Lower leg skin (tissue), 4 donors: ENCODE measurements around the gene MGMT. TPM values are rescaled to one million over a fixed set of nuclear protein-coding genes. Genes with fewer than 3 reads are reported as not detected.

Experiments
- DNase-seq, 2 donors: peaks; one replicate each; pipeline ENCODE4 v3.0.0-alpha.2; 2019; ENCODE audit warnings: low spot score in 2 of 2
- H3K4me3 ChIP-seq: fragments of 200-600 bp; sonication (generic); 2 replicates; pipeline ENCODE4 v1.5.1; 2017; ENCODE audit warnings: mild to moderate bottlenecking, low read depth; ENCODE audit not compliant: poor library complexity, severe bottlenecking
- POLR2A ChIP-seq, 2 donors: fragments of 450-650 bp; IDR thresholded peaks; one replicate each; pipeline ENCODE4 v1.6.1; 2016 to 2017; ENCODE audit warnings: antibody characterized with exemption in 2 of 2, mild to moderate bottlenecking in 1 of 2, moderate library complexity in 1 of 2
- WGBS, 2 donors: methylation state at CpG; one replicate each; pipeline ENCODE4 v1.1.5; 2018; 5-methylcytosine and 5-hydroxymethylcytosine counted together
- intact Hi-C: fragments of 100-400 bp; cut with DNase I; formaldehyde crosslinking; loops from one replicate; pipeline ENCODE4 v1.15.0; 2023; ENCODE audit warnings: low total_unique reads
- total RNA-seq, 4 donors: library from RNA; depleted of rRNA; stranded (reverse); fragments of >200 nt; gene quantifications; one replicate each; pipeline ENCODE4 v1.1.0, GENCODE V29; 2016
- TF ChIP-seq, protein P1 (sequence below), 3 donors: fragments of 450-650 bp; IDR thresholded peaks; one replicate each; pipeline ENCODE4 v1.5.1; 2016; ENCODE audit warnings: antibody characterized with exemption in 3 of 3, mild to moderate bottlenecking in 3 of 3, moderate library complexity in 2 of 3

Gene MGMT
- total RNA-seq, 4 donors from 2014 or later: 13.1 to 38.7 (median 29.2) TPM

DNA sequence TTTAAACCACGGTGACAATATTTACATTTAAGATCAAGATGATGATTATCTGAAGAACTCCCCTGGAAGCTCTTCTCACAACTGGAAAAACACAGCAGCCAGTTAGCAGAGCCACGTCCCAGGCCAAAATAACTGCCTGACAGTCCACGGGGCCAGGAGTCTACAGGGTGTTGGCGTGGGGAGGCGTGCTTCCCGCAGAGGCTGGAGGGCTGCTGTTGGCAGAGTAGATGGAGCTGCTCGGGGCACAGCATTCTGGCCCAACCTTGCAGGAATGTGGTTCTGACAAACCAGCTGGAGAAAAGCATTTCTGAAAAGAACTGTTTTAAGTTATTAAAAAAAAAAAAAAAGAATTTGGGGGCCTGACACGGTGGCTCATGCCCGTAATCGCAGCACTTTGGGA is 319.2 kb downstream of the MGMT start:
- no peak for DNase-seq
- H3K4me3 ChIP-seq: no peak overlapping the region
- TF ChIP-seq, protein P1, sequence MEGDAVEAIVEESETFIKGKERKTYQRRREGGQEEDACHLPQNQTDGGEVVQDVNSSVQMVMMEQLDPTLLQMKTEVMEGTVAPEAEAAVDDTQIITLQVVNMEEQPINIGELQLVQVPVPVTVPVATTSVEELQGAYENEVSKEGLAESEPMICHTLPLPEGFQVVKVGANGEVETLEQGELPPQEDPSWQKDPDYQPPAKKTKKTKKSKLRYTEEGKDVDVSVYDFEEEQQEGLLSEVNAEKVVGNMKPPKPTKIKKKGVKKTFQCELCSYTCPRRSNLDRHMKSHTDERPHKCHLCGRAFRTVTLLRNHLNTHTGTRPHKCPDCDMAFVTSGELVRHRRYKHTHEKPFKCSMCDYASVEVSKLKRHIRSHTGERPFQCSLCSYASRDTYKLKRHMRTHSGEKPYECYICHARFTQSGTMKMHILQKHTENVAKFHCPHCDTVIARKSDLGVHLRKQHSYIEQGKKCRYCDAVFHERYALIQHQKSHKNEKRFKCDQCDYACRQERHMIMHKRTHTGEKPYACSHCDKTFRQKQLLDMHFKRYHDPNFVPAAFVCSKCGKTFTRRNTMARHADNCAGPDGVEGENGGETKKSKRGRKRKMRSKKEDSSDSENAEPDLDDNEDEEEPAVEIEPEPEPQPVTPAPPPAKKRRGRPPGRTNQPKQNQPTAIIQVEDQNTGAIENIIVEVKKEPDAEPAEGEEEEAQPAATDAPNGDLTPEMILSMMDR (IDR thresholded peaks at IDR 0.05): no peak
- no peak for TF ChIP-seq POLR2A (IDR thresholded peaks at IDR 0.05)
- 67 to 71% methylated on average over 10 of the region's 10 CpGs for WGBS, 2 donors
- intact Hi-C loops: no loop called here

DNA sequence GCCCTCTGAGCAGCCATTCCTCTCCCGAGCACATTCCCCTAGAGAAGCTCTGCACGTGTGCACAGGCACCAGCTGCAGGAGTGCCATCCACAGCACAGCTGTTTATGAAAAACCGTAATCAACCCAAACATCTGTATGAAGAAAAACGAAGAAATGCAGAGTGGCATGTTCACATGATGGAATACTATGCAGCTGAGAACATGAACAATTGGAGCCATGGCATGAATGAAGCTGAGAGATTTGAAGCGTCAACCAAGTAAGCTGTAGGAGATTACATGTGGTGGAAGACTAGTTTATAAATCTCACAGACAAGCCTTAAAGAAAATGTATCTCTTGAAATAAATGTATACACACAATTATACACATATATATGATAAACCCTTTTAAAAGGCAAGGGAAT is 320.5 kb downstream of the MGMT start:
- TF ChIP-seq POLR2A (IDR thresholded peaks at IDR 0.05): no peak
- TF ChIP-seq, protein P1 (IDR thresholded peaks at IDR 0.05): no peak
- WGBS, 2 donors: 94 to 98% methylated on average over 5 of the region's 5 CpGs
- DNase-seq: no peak
- H3K4me3 ChIP-seq: no peak overlapping the region
- intact Hi-C loops: no loop called here

DNA sequence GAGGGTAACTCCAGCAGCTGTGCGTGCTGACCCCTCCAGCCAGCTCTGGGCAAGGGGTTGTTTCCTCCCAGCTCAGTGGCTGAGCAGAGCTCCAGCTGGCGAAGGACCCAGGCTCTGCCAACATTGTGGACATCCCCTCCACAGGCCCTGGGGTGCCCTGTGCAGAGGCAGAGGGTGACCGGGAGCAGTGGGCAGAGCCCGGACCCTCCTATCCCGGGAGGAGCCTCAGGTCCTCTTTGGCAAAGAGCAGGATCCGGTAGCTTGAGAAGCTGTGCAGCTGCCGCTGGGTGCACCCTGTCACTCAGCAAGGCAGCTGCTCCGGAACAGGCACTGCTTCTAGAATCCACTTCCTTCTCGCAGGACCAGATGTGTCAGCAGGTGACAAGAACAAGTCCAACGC is 321.2 kb downstream of the MGMT start:
- DNase-seq: no peak
- intact Hi-C loops: no loop called here
- WGBS, 2 donors: 89 to 99% methylated on average over 7 to 9 of the region's 10 CpGs
- no peak overlapping the region for H3K4me3 ChIP-seq
- TF ChIP-seq, protein P1 (IDR thresholded peaks at IDR 0.05): no peak
- no peak for TF ChIP-seq POLR2A (IDR thresholded peaks at IDR 0.05)

DNA sequence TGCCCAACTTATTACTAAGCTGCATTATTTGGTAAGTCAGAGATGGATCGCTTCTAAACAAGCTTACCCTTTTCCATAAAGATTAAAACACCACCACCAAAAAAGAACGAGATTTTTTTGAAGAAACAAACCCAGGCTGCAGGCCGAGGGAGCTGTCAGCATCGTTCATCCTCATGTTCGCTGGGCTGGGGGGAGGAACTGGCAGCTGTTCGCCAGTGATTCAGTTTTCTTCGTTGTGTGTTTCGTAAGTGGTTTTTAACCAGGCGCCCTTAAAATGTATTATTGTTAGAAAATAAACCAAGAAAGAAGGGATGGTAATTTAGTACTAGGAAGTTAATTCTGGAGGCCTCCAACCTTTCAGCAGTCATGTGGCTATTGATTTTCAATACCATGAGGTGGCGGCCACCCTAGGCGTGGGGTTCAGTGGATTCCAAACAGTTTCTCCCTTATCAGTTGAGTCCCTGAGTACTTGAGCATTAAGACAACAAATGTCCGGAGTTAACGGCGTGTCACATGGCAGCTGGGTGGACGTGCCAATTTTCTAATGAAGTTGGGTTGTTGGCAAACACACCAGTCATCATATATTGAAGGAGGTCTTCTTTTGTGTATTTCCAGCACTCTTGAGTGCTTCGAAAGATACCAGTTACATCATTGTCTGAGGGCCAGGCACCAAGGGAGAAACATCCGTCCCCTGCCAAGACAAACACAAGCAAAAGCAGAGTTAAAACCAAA is 323.8 kb downstream of the MGMT start:
- 80 to 84% methylated on average over 17 of the region's 17 CpGs for WGBS, 2 donors
- intact Hi-C loops: no loop called here
- TF ChIP-seq POLR2A (IDR thresholded peaks at IDR 0.05): no peak
- TF ChIP-seq, protein P1 (IDR thresholded peaks at IDR 0.05): no peak
- DNase-seq: no peak
- no peak overlapping the region for H3K4me3 ChIP-seq

DNA sequence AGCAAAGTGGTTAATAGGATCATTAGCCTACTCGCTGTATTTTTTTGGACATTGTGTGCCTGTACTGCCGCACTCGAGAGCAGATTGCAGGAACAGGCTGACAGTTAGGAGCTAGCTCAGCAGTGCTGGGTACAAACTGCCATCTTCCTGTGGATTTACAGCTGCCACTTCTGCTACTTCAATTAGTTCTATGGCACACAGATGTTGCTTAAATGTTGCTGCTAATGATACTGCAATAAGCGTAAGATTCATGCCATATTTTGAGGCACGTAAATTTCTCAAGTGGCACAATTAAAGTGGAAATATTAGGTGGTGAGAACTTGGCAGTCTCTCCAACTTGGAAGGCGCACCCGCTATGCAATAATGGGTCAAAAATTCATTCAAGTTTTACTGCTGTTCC is 325.1 kb downstream of the MGMT start:
- no peak for DNase-seq
- WGBS, 2 donors: 77 to 79% methylated on average over 7 of the region's 7 CpGs
- TF ChIP-seq, protein P1 (IDR thresholded peaks at IDR 0.05): no peak
- no peak for TF ChIP-seq POLR2A (IDR thresholded peaks at IDR 0.05)

DNA sequence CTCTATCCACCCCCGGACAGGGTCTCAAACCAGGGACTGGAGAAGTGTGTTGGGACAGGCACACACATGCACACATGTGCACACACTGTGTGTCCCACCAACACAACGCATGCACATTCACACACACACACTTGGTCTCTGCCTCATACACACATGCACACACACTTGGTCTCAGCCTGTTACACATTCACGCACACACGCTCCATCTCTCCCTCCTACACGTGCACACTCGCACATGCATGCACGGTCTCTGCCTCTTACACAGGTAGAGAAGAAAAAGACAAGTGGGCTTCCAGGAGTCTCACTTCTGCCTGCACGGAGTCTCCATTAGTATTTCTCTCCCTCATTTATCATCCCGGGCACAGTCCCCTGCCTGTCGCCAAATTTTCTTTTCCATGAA is 325.8 kb downstream of the MGMT start:
- TF ChIP-seq POLR2A (IDR thresholded peaks at IDR 0.05): no peak
- TF ChIP-seq, protein P1 (IDR thresholded peaks at IDR 0.05): no peak
- H3K4me3 ChIP-seq: no peak overlapping the region
- intact Hi-C loops: no loop called here
- 75 to 78% methylated on average over 10 of the region's 10 CpGs for WGBS, 2 donors
- DNase-seq: no peak

More for the DNA sequence above, 325.1 kb downstream of the MGMT start:
- intact Hi-C loops: no loop called here
- no peak overlapping the region for H3K4me3 ChIP-seq
